Heart left ventricle (tissue), 16 donors: ENCODE results near the gene STXBP3. TPM values are rescaled to one million over a fixed set of nuclear protein-coding genes. Genes with fewer than 3 reads are reported as not detected.

Experiments used
- ATAC-seq, 4 donors: fragments of 200-7000 bp; cut with Tn5 transposase; one replicate each; pipeline ENCODE4 v1.9.1; 2020 to 2022; ENCODE audit warnings: moderate library complexity in 4 of 4, mild to moderate bottlenecking in 3 of 4, moderate number of reproducible peaks in 1 of 4
- DNase-seq, 5 donors: peaks; one replicate each; pipeline ENCODE4 v3.0.0-alpha.2; 2020
- H3K27ac ChIP-seq, 12 donors: fragments of 200-600 bp; sonication (generic) in 4 of 12; one replicate each; pipeline versions ENCODE4 v1.5.0 to v1.8.0; 2016 to 2022; ENCODE audit warnings: mild to moderate bottlenecking in 2 of 12
- H3K27me3 ChIP-seq, 9 donors: fragments of 200-600 bp; sonication (generic) in 2 of 9; one replicate each; pipeline versions ENCODE4 v1.5.1 to v1.8.0; 2016 to 2022; ENCODE audit warnings: mild to moderate bottlenecking in 3 of 9
- H3K36me3 ChIP-seq, 9 donors: fragments of 200-600 bp; sonication (generic) in 2 of 9; one replicate each; pipeline versions ENCODE4 v1.5.0 to v1.8.0; 2018 to 2022; ENCODE audit warnings: mild to moderate bottlenecking in 2 of 9
- H3K4me1 ChIP-seq, 12 donors: fragments of 200-600 bp; sonication (generic) in 4 of 12; one replicate each; pipeline versions ENCODE4 v1.5.0 to v1.8.0; 2016 to 2022; ENCODE audit warnings: mild to moderate bottlenecking in 3 of 12
- H3K4me3 ChIP-seq, 12 donors: fragments of 200-600 bp; sonication (generic) in 4 of 12; one replicate each; pipeline versions ENCODE4 v1.5.0 to v1.8.0; 2017 to 2022; ENCODE audit warnings: mild to moderate bottlenecking in 9 of 12, moderate library complexity in 4 of 12
- H3K9me3 ChIP-seq, 12 donors: fragments of 200-600 bp; sonication (generic) in 4 of 12; one replicate each; pipeline versions ENCODE4 v1.5.0 to v1.8.0; 2016 to 2022; ENCODE audit warnings: mild to moderate bottlenecking in 1 of 12
- CTCF ChIP-seq, 12 donors: fragments of 200-600 bp; sonication (generic) in 4 of 12; IDR thresholded peaks; one replicate each; pipeline versions ENCODE4 v1.5.0 to v1.8.0; 2018 to 2022; ENCODE audit warnings: antibody characterized with exemption in 12 of 12, mild to moderate bottlenecking in 5 of 12
- POLR2A ChIP-seq, 2 donors: fragments of 450-650 bp; IDR thresholded peaks; one replicate each; pipeline ENCODE4 v1.6.1; 2017; ENCODE audit warnings: antibody characterized with exemption in 2 of 2, mild to moderate bottlenecking in 2 of 2, moderate library complexity in 2 of 2
- WGBS, 4 donors: extraction: QIAGEN DNeasy Blood & Tissue Kit in 2 of 4; methylation state at CpG; one replicate each; pipeline versions ENCODE4 v1.1.5 to v1.1.7; 2013 to 2018; 5-methylcytosine and 5-hydroxymethylcytosine counted together
- intact Hi-C, 10 donors: fragments of 100-400 bp; cut with DNase I; formaldehyde crosslinking; loops; one replicate each; pipeline versions ENCODE4 v1.11.1 to v1.14.2; 2022
- polyA plus RNA-seq, 2 donors: library from polyadenylated mRNA; stranded (reverse); fragments of 200-250 nt; gene quantifications; one replicate each; pipeline ENCODE4 v1.2.3, GENCODE V29; 2013
- total RNA-seq, 9 donors: library from RNA; depleted of rRNA in 2 of 9; stranded (reverse); fragments of >200 nt in 2 of 9; fragmentation: NEBNext Ultra II Directional in 3 of 9; extraction: Animal tissue kit (Norgen Biotek cat#: 25700) in 3 of 9; gene quantifications; one replicate each; pipeline versions ENCODE4 v1.1.0 to v1.2.4, GENCODE V29; 2016 to 2023
- donor health status: ischemic (EF 13 %, LVEDD 7.1; RV severe dilation, severe dysfunction).
- donor health status: healthy with polysubstance abuse.
- donor health status: DM: no; HTN: yes; CAD: no.
- donor health status: DM: no; HTN: no; CAD: no.
- donor health status: ischemic (EF 25% LVEDD 6.9; RV normal size, moderate dysfunction).
- donor health status: ischemic (EF 25% LVEDD 5.7; RV mildly dilated, moderate dysfunction).
- donor health status: healthy.
- donor health status: DM: yes; HTN: yes; CAD: no.
- donor health status: ischemic (EF 35%, LVEDD 5.7; RV mildly dilated, moderate dysfunction).
- donor health status: nonischemic (EF 11% LVEDD 7.7; RV severe dilation, severe dysfunction).
- donor health status: DM: yes; HTN: yes; CAD: no.
- donor health status: PGD.
- donor health status: ischemic (EF 29% LVEDD 5.4; RV normal size, mild dysfunction).
- donor health status: nonischemic (EF 23%, LVEDD 6.1; RV moderate dilation, normal function).

The STXBP3 gene
- total and polyA plus RNA-seq, 11 donors: 19.2 to 42.7 (median 26.1) TPM

GRCh38 chr1:108742253-108742652, 4.2 kb upstream of the STXBP3 start:
- Histone ChIP-seq H3K9me3 (no peaks in the 10 kb centered on the region), H3K27me3 (peaks cover 0 to 3% (median 0%) of the 10 kb centered on the region in 9 donors), H3K4me3 (no peak overlapping the region), H3K27ac (no peak overlapping the region), H3K36me3 (no peaks in the 10 kb centered on the region), H3K4me1 (peaks cover 0 to 3% (median 0%) of the 10 kb centered on the region in 12 donors)
- ATAC-seq: no peak
- TF ChIP-seq CTCF (IDR thresholded peaks at IDR 0.05) (no peak), POLR2A (IDR thresholded peaks at IDR 0.05) (no peak)
- DNase-seq: no peak
- whole genome bisulfite sequencing, 4 donors: 72 to 86% (median 76%) methylated on average over 6 of the region's 6 CpGs
- intact Hi-C loops: loop anchor here in 1 of 10 donors (10.0 kb wide), 1 partner anchor 47 kb away; the partner anchor contains the start of gene PRPF38B

GRCh38 chr1:108745980-108746381, 493 bp upstream of the STXBP3 start:
- DNase-seq (no peak), ATAC-seq (no peak)
- 40 to 46% (median 44%) methylated on average over 3 of the region's 3 CpGs for WGBS, 4 donors
- Histone ChIP-seq H3K4me3 (peak overlapping the region in 9 of 12 donors; percentile 60 to 93 (median 85)), H3K4me1 (peaks cover 0 to 23% (median 12%) of the 10 kb centered on the region in 12 donors), H3K27ac (peak overlapping the region in 11 of 12 donors; percentile 84 to 99 (median 98)), H3K36me3 (peaks cover 0 to 5% (median 0%) of the 10 kb centered on the region in 9 donors), H3K9me3 (no peaks in the 10 kb centered on the region), H3K27me3 (no peaks in the 10 kb centered on the region)
- intact Hi-C loops: loop anchor here in 6 of 10 donors (1.0 to 10.0 kb wide), 6 partner anchors 51 to 131 kb away; partner anchors contain the start of genes PRPF38B (in 6 of the 6), HENMT1 (in 2 of the 6) and GPSM2 (in 1 of the 6)
- TF ChIP-seq POLR2A (IDR thresholded peaks at IDR 0.05) (no peak), CTCF (IDR thresholded peaks at IDR 0.05) (no peak)

GRCh38 chr1:108747171-108747850, 837 bp downstream of the STXBP3 start:
- Histone ChIP-seq H3K4me3 (peak overlapping the region; percentile 60 to 93 (median 85)), H3K9me3 (no peaks in the 10 kb centered on the region), H3K36me3 (peaks cover 0 to 12% (median 2%) of the 10 kb centered on the region in 9 donors), H3K27me3 (no peaks in the 10 kb centered on the region), H3K27ac (peak overlapping the region; percentile 84 to 99 (median 97)), H3K4me1 (peaks cover 0 to 26% (median 13%) of the 10 kb centered on the region in 12 donors)
- intact Hi-C loops: loop anchor here in 5 of 10 donors (2.0 to 10.0 kb wide), 4 partner anchors 53 to 130 kb away; partner anchors contain the start of genes PRPF38B (in 4 of the 5), GPSM2 (in 1 of the 5) and HENMT1 (in 1 of the 5)
- DNase-seq: peak; percentile 73 to 87 (median 80)
- peak; percentile 55 to 87 (median 72) for ATAC-seq
- TF ChIP-seq CTCF (IDR thresholded peaks at IDR 0.05) (no peak), POLR2A (IDR thresholded peaks at IDR 0.05) (peak in 1 of 2 donors; percentile 55)
- WGBS, 4 donors: 0 to 1% (median 1%) methylated on average over 15 of the region's 15 CpGs

GRCh38 chr1:108747898-108748297, 1.4 kb downstream of the STXBP3 start:
- DNase-seq (no peak), ATAC-seq (no peak)
- Histone ChIP-seq H3K4me1 (peaks cover 0 to 27% (median 13%) of the 10 kb centered on the region in 12 donors), H3K4me3 (peak overlapping the region in 8 of 12 donors; percentile 60 to 93 (median 87)), H3K27ac (peak overlapping the region in 4 of 12 donors; percentile 94 to 99 (median 98)), H3K36me3 (peaks cover 0 to 18% (median 8%) of the 10 kb centered on the region in 9 donors), H3K27me3 (no peaks in the 10 kb centered on the region), H3K9me3 (no peaks in the 10 kb centered on the region)
- 85 to 89% (median 85%) methylated on average over 3 of the region's 3 CpGs for WGBS, 4 donors
- TF ChIP-seq CTCF (IDR thresholded peaks at IDR 0.05): no peak
- TF ChIP-seq POLR2A (IDR thresholded peaks at IDR 0.05): no peak
- intact Hi-C loops: loop anchor here in 5 of 10 donors (2.0 to 10.0 kb wide), 4 partner anchors 53 to 129 kb away; partner anchors contain the start of genes PRPF38B (in 4 of the 5), GPSM2 (in 1 of the 5) and HENMT1 (in 1 of the 5)
